Loucy (cell line): Measurements from ENCODE around the gene EFHD1.

Source experiments
- H2AFZ ChIP-seq: fragments of 200-600 bp; sonication (generic); 2 replicates; pipeline ENCODE4 v1.6.0; 2016; ENCODE audit warnings: antibody characterized with exemption, mild to moderate bottlenecking, low read length, moderate library complexity
- H3F3A ChIP-seq: fragments of 200-600 bp; 2 replicates; pipeline ENCODE4 v1.6.0; 2016; ENCODE audit warnings: antibody characterized with exemption, low read depth, mild to moderate bottlenecking
- H3K27me3 ChIP-seq: fragments of 200-600 bp; sonication (generic); 2 replicates; pipeline ENCODE4 v1.6.1; 2014; ENCODE audit warnings: low read length, mild to moderate bottlenecking; ENCODE audit not compliant: insufficient read depth, poor library complexity, severe bottlenecking
- H3K36me3 ChIP-seq: fragments of 200-600 bp; sonication (generic); 2 replicates; pipeline ENCODE4 v1.6.1; 2016; ENCODE audit warnings: low read length; ENCODE audit not compliant: insufficient read depth
- H3K4me1 ChIP-seq: fragments of 200-600 bp; sonication (generic); 2 replicates; pipeline ENCODE4 v1.5.1; 2014; ENCODE audit warnings: low read length, mild to moderate bottlenecking; ENCODE audit not compliant: insufficient read depth, poor library complexity, severe bottlenecking
- H3K4me2 ChIP-seq: fragments of 200-600 bp; sonication (generic); 2 replicates; pipeline ENCODE4 v1.6.0; 2014; ENCODE audit warnings: antibody characterized with exemption, low read length, low read depth, mild to moderate bottlenecking; ENCODE audit not compliant: poor library complexity, severe bottlenecking
- H3K4me3 ChIP-seq: fragments of 200-600 bp; sonication (generic); 2 replicates; pipeline ENCODE4 v1.5.1; 2014; ENCODE audit warnings: low read length, mild to moderate bottlenecking, mixed read lengths; ENCODE audit not compliant: poor library complexity, severe bottlenecking
- H3K79me2 ChIP-seq: fragments of 200-600 bp; sonication (generic); 2 replicates; pipeline ENCODE4 v1.6.1; 2014; ENCODE audit warnings: low read length; ENCODE audit not compliant: insufficient read depth
- H3K9ac ChIP-seq: fragments of 200-600 bp; sonication (generic); 2 replicates; pipeline ENCODE4 v1.6.0; 2014; ENCODE audit warnings: mild to moderate bottlenecking, low read depth, low read length, moderate library complexity; ENCODE audit not compliant: poor library complexity, severe bottlenecking
- H3K9me2 ChIP-seq: fragments of 200-600 bp; sonication (generic); replicated peaks from 2 replicates; pipeline ENCODE4 v1.6.1; 2016; ENCODE audit warnings: low read depth, low read length, mixed read lengths
- H3K9me3 ChIP-seq: fragments of 200-600 bp; sonication (generic); 2 replicates; pipeline ENCODE4 v1.6.1; 2014; ENCODE audit warnings: mild to moderate bottlenecking, antibody characterized with exemption, low read length, low read depth; ENCODE audit not compliant: insufficient read depth
- H4K20me1 ChIP-seq: fragments of 200-600 bp; sonication (generic); 2 replicates; pipeline ENCODE4 v1.6.0; 2014; ENCODE audit warnings: antibody characterized with exemption, low read length, mild to moderate bottlenecking; ENCODE audit not compliant: insufficient read depth, poor library complexity, severe bottlenecking
- CTCF ChIP-seq: fragments of 200-600 bp; sonication (generic); conservative IDR thresholded peaks from 2 replicates; pipeline ENCODE4 v1.5.1; 2014; ENCODE audit warnings: mild to moderate bottlenecking, antibody characterized with exemption, low read length
- EZH2phosphoT487 ChIP-seq: fragments of 200-600 bp; IDR thresholded peaks from 2 replicates; pipeline ENCODE4 v1.6.1; 2018; ENCODE audit warnings: antibody characterized with exemption, mild to moderate bottlenecking, moderate library complexity, borderline replicate concordance

Gene EFHD1, protein sequence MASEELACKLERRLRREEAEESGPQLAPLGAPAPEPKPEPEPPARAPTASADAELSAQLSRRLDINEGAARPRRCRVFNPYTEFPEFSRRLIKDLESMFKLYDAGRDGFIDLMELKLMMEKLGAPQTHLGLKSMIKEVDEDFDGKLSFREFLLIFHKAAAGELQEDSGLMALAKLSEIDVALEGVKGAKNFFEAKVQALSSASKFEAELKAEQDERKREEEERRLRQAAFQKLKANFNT

DNA sequence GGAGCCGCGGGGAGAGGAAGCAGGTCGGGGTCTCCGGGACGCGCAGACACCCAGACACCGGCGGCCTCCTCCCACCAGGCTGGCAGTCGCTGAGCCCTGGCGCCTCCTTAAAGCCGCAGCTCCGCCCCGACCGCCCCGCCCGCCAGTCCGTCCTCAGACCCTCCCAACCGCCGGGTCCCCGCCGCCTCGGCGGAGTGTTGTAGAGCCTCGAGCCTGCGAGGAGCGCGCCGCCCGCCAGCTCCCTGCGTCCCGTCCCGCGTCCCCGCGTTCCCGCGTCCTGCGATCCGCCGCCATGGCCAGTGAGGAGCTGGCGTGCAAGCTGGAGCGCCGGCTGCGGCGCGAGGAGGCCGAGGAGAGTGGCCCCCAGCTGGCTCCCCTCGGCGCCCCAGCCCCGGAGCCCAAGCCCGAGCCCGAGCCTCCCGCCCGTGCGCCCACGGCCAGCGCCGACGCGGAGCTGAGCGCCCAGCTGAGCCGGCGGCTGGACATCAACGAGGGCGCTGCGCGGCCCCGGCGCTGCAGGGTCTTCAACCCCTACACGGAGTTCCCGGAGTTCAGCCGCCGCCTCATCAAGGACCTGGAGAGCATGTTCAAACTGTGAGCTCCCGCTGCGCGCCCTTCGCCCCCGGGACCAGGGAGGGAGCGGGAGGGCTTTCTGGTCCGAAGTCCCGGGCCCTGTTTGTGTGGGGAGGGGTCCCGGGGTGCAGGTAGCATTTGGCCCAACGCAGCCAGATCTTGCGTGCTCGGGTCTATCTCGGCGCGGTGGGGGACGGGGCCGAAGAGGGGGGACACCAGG is at the start of gene EFHD1:
TSS of gene EFHD1 (plus strand) at position 192 of the 793 bp plus-strand sequence. CDS start at position 293, 101 bp downstream.
- H2AFZ ChIP-seq, result no peak within 1 kb of the TSS
- H3K4me3 ChIP-seq, result no peak within 1 kb of the TSS
- H3K9me3 ChIP-seq, result no peaks in the 10 kb centered on the region
- no peak within 1 kb of the TSS for H3K4me2 ChIP-seq
- H3K9ac ChIP-seq, result no peak within 1 kb of the TSS
- no peaks in the 10 kb centered on the region for H3K9me2 ChIP-seq
- no peaks in the 10 kb centered on the region for H3K27me3 ChIP-seq
- H3K36me3 ChIP-seq, result no peaks in the 10 kb centered on the region
- H3F3A ChIP-seq, result no peaks in the 10 kb centered on the region
- TF ChIP-seq CTCF (no peak), EZH2phosphoT487 (no peak)
- no peaks in the 10 kb centered on the region for H4K20me1 ChIP-seq
- no peaks in the 10 kb centered on the region for H3K4me1 ChIP-seq
- no peaks in the 10 kb centered on the region for H3K79me2 ChIP-seq

DNA sequence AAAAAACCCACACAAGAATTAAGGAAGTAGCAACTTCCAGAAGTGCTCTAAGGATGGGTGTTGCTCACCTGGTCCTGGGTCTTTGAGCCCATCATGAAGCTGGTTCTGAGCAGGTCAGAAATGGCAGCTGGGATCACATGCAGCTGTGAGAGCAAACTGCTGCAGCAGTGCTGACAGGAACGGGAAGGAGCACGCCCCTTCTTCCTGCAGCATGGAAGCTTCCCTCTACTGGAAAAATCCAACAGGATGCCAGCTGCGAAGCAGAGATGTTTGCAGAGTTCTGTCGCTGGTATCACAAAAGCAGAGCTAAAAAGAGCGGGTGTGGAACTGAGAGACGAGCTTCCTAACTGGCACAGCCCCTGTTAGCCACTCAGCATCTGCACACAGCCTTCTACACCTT is 49.2 kb upstream of the EFHD1 start:
- peaks cover 13% of the 10 kb centered on the region for H3K4me1 ChIP-seq
- no peaks in the 10 kb centered on the region for H3K27me3 ChIP-seq
- peaks cover 9% of the 10 kb centered on the region; the same call in 1 of the 2 replicates for H3K36me3 ChIP-seq
- no peaks in the 10 kb centered on the region for H3F3A ChIP-seq
- H3K9me2 ChIP-seq, result no peaks in the 10 kb centered on the region
- H3K9ac ChIP-seq, result no peak overlapping the region
- no peak overlapping the region for H3K4me2 ChIP-seq
- no peaks in the 10 kb centered on the region for H3K79me2 ChIP-seq
- TF ChIP-seq CTCF (no peak), EZH2phosphoT487 (no peak)
- H3K4me3 ChIP-seq, result no peak overlapping the region
- no peak overlapping the region for H2AFZ ChIP-seq
- no peaks in the 10 kb centered on the region for H3K9me3 ChIP-seq
- H4K20me1 ChIP-seq, result no peaks in the 10 kb centered on the region

- Histone ChIP-seq H2AFZ (no peak overlapping the region), H3K4me2 (no peak overlapping the region), H3K9me3 (no peaks in the 10 kb centered on the region), H3K36me3 (peaks cover under 1% of the 10 kb centered on the region; the same call in 1 of the 2 replicates), H3K9me2 (no peaks in the 10 kb centered on the region), H4K20me1 (no peaks in the 10 kb centered on the region), H3K4me1 (no peaks in the 10 kb centered on the region), H3K27me3 (no peaks in the 10 kb centered on the region), H3K4me3 (no peak overlapping the region), H3K9ac (no peak overlapping the region), H3K79me2 (no peaks in the 10 kb centered on the region), H3F3A (no peaks in the 10 kb centered on the region)
- no peak for TF ChIP-seq EZH2phosphoT487
- TF ChIP-seq CTCF, result no peak
Measured at GRCh38 chr2:232586943-232587505, 46.4 kb upstream of the EFHD1 start.
